H9 (cell line): Measurements from ENCODE around the gene METTL9. TPM values are rescaled to one million over a fixed set of nuclear protein-coding genes. Genes with fewer than 3 reads are reported as not detected.

Experiments
- DNase-seq: peaks from one replicate; pipeline ENCODE4 v3.0.0-alpha.2; 2017
- H2AFZ ChIP-seq: one replicate; pipeline ENCODE4 v1.6.1; 2013; ENCODE audit warnings: mild to moderate bottlenecking, low read length, control low read depth, moderate library complexity
- H2AK5ac ChIP-seq: 2 replicates; pipeline ENCODE4 v1.6.1; 2013; ENCODE audit warnings: low read length, control low read depth, mixed read lengths; ENCODE audit not compliant: insufficient read length
- H2BK120ac ChIP-seq: one replicate; pipeline ENCODE4 v1.6.1; 2013; ENCODE audit warnings: low read depth, mild to moderate bottlenecking, low read length, control low read depth, inconsistent platforms; ENCODE audit not compliant: poor library complexity, severe bottlenecking
- H2BK12ac ChIP-seq: 2 replicates; pipeline ENCODE4 v1.6.1; 2013; ENCODE audit warnings: low read length, control low read depth, mixed read lengths, low read depth; ENCODE audit not compliant: insufficient read length
- H2BK15ac ChIP-seq: 2 replicates; pipeline ENCODE4 v1.6.1; 2013; ENCODE audit warnings: low read depth, low read length, control low read depth
- H2BK20ac ChIP-seq: one replicate; pipeline ENCODE4 v1.6.1; 2013; ENCODE audit warnings: low read depth, mild to moderate bottlenecking, low read length, control low read depth, inconsistent platforms; ENCODE audit not compliant: poor library complexity, severe bottlenecking
- H2BK5ac ChIP-seq: 2 replicates; pipeline ENCODE4 v1.6.1; 2013; ENCODE audit warnings: low read length, control low read depth, mixed read lengths; ENCODE audit not compliant: insufficient read length
- H3K14ac ChIP-seq: 2 replicates; pipeline ENCODE4 v1.6.1; 2013; ENCODE audit warnings: low read length, control low read depth; ENCODE audit not compliant: insufficient read depth
- H3K18ac ChIP-seq: 2 replicates; pipeline ENCODE4 v1.6.1; 2013; ENCODE audit warnings: low read depth, mild to moderate bottlenecking, mixed read lengths, low read length, control low read depth; ENCODE audit not compliant: insufficient read length
- H3K23ac ChIP-seq: 2 replicates; pipeline ENCODE4 v1.6.1; 2013; ENCODE audit warnings: low read length, control low read depth, mixed read lengths, low read depth; ENCODE audit not compliant: insufficient read length
- H3K23me2 ChIP-seq: 2 replicates; pipeline ENCODE4 v1.6.1; 2013; ENCODE audit warnings: low read depth, mild to moderate bottlenecking, mixed read lengths, low read length, control low read depth; ENCODE audit not compliant: insufficient read length, poor library complexity, severe bottlenecking
- H3K27ac ChIP-seq: 2 replicates; pipeline ENCODE4 v1.5.1; 2013; ENCODE audit warnings: low read length, control low read depth, mixed read lengths, low read depth; ENCODE audit not compliant: insufficient read length
- H3K27me3 ChIP-seq: 2 replicates; pipeline ENCODE4 v1.6.1; 2013; ENCODE audit warnings: low read length, control low read depth, inconsistent platforms; ENCODE audit not compliant: insufficient read depth
- H3K4ac ChIP-seq: 2 replicates; pipeline ENCODE4 v1.6.1; 2013; ENCODE audit warnings: low read depth, mild to moderate bottlenecking, control low read depth, inconsistent platforms, low read length, moderate library complexity
- H3K4me1 ChIP-seq: 2 replicates; pipeline ENCODE4 v1.6.1; 2013; ENCODE audit warnings: low read length, control low read depth, inconsistent platforms; ENCODE audit not compliant: insufficient read depth
- H3K4me2 ChIP-seq: 2 replicates; pipeline ENCODE4 v1.6.1; 2013; ENCODE audit warnings: low read length, control low read depth, mixed read lengths; ENCODE audit not compliant: insufficient read length, insufficient read depth
- H3K56ac ChIP-seq: 2 replicates; pipeline ENCODE4 v1.6.1; 2013; ENCODE audit warnings: low read depth, mild to moderate bottlenecking, mixed read lengths, low read length, control low read depth; ENCODE audit not compliant: insufficient read length
- H3K79me1 ChIP-seq: 2 replicates; pipeline ENCODE4 v1.6.1; 2013; ENCODE audit warnings: low read depth, mild to moderate bottlenecking, moderate library complexity, low read length, control low read depth, inconsistent platforms; ENCODE audit not compliant: insufficient read depth, poor library complexity, severe bottlenecking
- H3K79me2 ChIP-seq: 2 replicates; pipeline ENCODE4 v1.6.1; 2013; ENCODE audit warnings: low read length, control low read depth, inconsistent platforms; ENCODE audit not compliant: insufficient read depth
- H3K9ac ChIP-seq: 2 replicates; pipeline ENCODE4 v1.6.1; 2013; ENCODE audit warnings: low read length, control low read depth, mixed read lengths; ENCODE audit not compliant: insufficient read length; ENCODE audit errors: extremely low read depth
- H3K9me3 ChIP-seq: one replicate; pipeline ENCODE4 v1.6.1; 2013; ENCODE audit warnings: low read depth, low read length, inconsistent platforms; ENCODE audit not compliant: control insufficient read depth
- H3T11ph ChIP-seq: one replicate; pipeline ENCODE4 v1.6.1; 2013; ENCODE audit warnings: mild to moderate bottlenecking, low read length, control low read depth, inconsistent platforms
- H4K20me1 ChIP-seq: one replicate; pipeline ENCODE4 v1.6.1; 2013; ENCODE audit not compliant: control insufficient read depth, insufficient read length, insufficient read depth
- H4K5ac ChIP-seq: 2 replicates; pipeline ENCODE4 v1.6.1; 2013; ENCODE audit warnings: low read depth, mild to moderate bottlenecking, mixed read lengths, low read length, control low read depth; ENCODE audit not compliant: insufficient read length
- H4K8ac ChIP-seq: replicated peaks from 2 replicates; pipeline ENCODE4 v1.6.1; 2013; ENCODE audit warnings: low read length, control low read depth, mixed read lengths, low read depth; ENCODE audit not compliant: insufficient read length
- H4K91ac ChIP-seq: 2 replicates; pipeline ENCODE4 v1.6.1; 2013; ENCODE audit warnings: low read depth, mild to moderate bottlenecking, moderate library complexity, mixed read lengths, low read length, control low read depth; ENCODE audit not compliant: insufficient read length
- H3K27ac Mint-ChIP-seq, 3 experiments: 2 replicates in 2 of 3; 3 replicates in 1 of 3; pipeline ENCODE4 v1.8.0; 2020 to 2021; ENCODE audit warnings: mixed read lengths in 3 of 3, mild to moderate bottlenecking in 1 of 3, moderate library complexity in 1 of 3
- H3K27me3 Mint-ChIP-seq: 2 replicates; pipeline ENCODE4 v1.8.0; 2021; ENCODE audit warnings: low read depth, mild to moderate bottlenecking, moderate library complexity, mixed read lengths
- H3K36me3 Mint-ChIP-seq, 3 experiments: 2 replicates in 2 of 3; 3 replicates in 1 of 3; pipeline ENCODE4 v1.8.0; 2020 to 2021; ENCODE audit warnings: low read depth in 3 of 3, mixed read lengths in 3 of 3; ENCODE audit not compliant: insufficient read depth in 1 of 3
- H3K4me1 Mint-ChIP-seq, 2 experiments: 2 replicates each; pipeline ENCODE4 v1.8.0; 2020; ENCODE audit warnings: mixed read lengths in 2 of 2
- H3K4me3 Mint-ChIP-seq, 2 experiments: 2 replicates in 1 of 2; 3 replicates in 1 of 2; pipeline ENCODE4 v1.8.0; 2020 to 2021; ENCODE audit warnings: mild to moderate bottlenecking in 2 of 2, mixed read lengths in 2 of 2, moderate library complexity in 1 of 2
- H3K9me3 Mint-ChIP-seq, 2 experiments: 2 replicates in 1 of 2; 3 replicates in 1 of 2; pipeline ENCODE4 v1.8.0; 2020; ENCODE audit warnings: mild to moderate bottlenecking in 2 of 2, mixed read lengths in 2 of 2, moderate library complexity in 1 of 2
- WGBS: extraction: QIAGEN DNeasy Blood & Tissue Kit; methylation state at CpG from one replicate; pipeline ENCODE4 v1.1.7; 2013; ENCODE audit warnings: missing lambda C conversion rate, low lambda C conversion rate, mixed read lengths; ENCODE audit not compliant: insufficient read length; ENCODE audit errors: extremely low coverage; 5-methylcytosine and 5-hydroxymethylcytosine counted together
- total RNA-seq: library from RNA; stranded (reverse); gene quantifications from 2 replicates; pipeline ENCODE4 v1.2.1, GENCODE V29; 2021
- TF ChIP-seq, protein P1 (sequence below): fragments of 200-600 bp; sonication (generic); conservative IDR thresholded peaks from 3 replicates; pipeline ENCODE4 v1.8.0; 2021; ENCODE audit warnings: antibody characterized with exemption, mild to moderate bottlenecking

Gene METTL9
- total RNA-seq, 1 experiment from 2014 or later: 108 TPM

DNA sequence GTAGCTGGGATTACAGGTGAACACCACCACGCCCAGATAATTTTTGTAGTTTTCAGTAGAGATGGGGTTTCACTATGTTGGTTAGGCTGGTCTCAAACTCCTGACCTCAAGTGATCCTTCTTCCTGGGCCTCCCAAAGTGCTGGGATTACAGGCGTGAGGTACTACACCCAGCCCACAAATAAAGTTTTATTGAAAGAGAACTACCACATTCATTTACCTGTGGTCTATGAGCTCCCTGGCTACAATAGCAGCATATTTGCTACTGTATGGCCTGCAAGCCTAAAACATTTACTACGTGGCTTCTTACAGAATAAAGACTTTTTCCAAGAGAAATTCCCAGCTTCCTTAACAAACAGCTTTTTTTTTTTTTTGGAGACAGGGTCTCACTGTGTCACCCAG lies 3.4 kb downstream of the METTL9 start:
- no peak overlapping the region for H2BK20ac ChIP-seq
- H3K4me2 ChIP-seq: no peak overlapping the region
- H4K5ac ChIP-seq: no peak overlapping the region
- peaks cover 8% of the 10 kb centered on the region for H3K79me1 ChIP-seq
- H3K27me3 ChIP-seq: no peaks in the 10 kb centered on the region
- H4K8ac ChIP-seq: no peak overlapping the region
- peaks cover 13% of the 10 kb centered on the region for H3K23me2 ChIP-seq
- H4K91ac ChIP-seq: no peak overlapping the region
- Mint-ChIP-seq H3K9me3 (no peaks in the 10 kb centered on the region), H3K27me3 (no peaks in the 10 kb centered on the region), H3K36me3 (no peaks in the 10 kb centered on the region), H3K27ac (no peak overlapping the region), H3K4me1 (peaks cover 18 to 21% of the 10 kb centered on the region in 2 experiments), H3K4me3 (no peak overlapping the region)
- H3K27ac ChIP-seq: no peak overlapping the region
- no peak overlapping the region for H3K56ac ChIP-seq
- H3K23ac ChIP-seq: no peak overlapping the region
- H2BK12ac ChIP-seq: no peak overlapping the region
- no peaks in the 10 kb centered on the region for H3K4me1 ChIP-seq
- no peak overlapping the region for H2BK5ac ChIP-seq
- no peaks in the 10 kb centered on the region for H3K9me3 ChIP-seq
- H2AFZ ChIP-seq: no peak overlapping the region
- H3K9ac ChIP-seq: no peak overlapping the region
- no peaks in the 10 kb centered on the region for H4K20me1 ChIP-seq
- peaks cover 31% of the 10 kb centered on the region for H3K79me2 ChIP-seq
- H2BK15ac ChIP-seq: no peak overlapping the region
- no peak for DNase-seq
- H3K18ac ChIP-seq: no peak overlapping the region
- no peak overlapping the region for H3K4ac ChIP-seq
- H2BK120ac ChIP-seq: no peak overlapping the region
- no peak overlapping the region for H2AK5ac ChIP-seq
- TF ChIP-seq, protein P1, sequence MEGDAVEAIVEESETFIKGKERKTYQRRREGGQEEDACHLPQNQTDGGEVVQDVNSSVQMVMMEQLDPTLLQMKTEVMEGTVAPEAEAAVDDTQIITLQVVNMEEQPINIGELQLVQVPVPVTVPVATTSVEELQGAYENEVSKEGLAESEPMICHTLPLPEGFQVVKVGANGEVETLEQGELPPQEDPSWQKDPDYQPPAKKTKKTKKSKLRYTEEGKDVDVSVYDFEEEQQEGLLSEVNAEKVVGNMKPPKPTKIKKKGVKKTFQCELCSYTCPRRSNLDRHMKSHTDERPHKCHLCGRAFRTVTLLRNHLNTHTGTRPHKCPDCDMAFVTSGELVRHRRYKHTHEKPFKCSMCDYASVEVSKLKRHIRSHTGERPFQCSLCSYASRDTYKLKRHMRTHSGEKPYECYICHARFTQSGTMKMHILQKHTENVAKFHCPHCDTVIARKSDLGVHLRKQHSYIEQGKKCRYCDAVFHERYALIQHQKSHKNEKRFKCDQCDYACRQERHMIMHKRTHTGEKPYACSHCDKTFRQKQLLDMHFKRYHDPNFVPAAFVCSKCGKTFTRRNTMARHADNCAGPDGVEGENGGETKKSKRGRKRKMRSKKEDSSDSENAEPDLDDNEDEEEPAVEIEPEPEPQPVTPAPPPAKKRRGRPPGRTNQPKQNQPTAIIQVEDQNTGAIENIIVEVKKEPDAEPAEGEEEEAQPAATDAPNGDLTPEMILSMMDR: no peak
- H3K14ac ChIP-seq: no peak overlapping the region
- no CpG with 5 or more reads among the region's 3 CpGs for WGBS
- no peak overlapping the region for H3T11ph ChIP-seq
